GM10847 (cell line): ENCODE data around the gene WSCD2.

ENCODE experiments used
- POLR2A ChIP-seq: IDR thresholded peaks from 2 replicates; pipeline ENCODE4 v1.6.1; 2011; ENCODE audit not compliant: insufficient read length; ENCODE audit errors: extremely low read depth

WSCD2 gene

DNA sequence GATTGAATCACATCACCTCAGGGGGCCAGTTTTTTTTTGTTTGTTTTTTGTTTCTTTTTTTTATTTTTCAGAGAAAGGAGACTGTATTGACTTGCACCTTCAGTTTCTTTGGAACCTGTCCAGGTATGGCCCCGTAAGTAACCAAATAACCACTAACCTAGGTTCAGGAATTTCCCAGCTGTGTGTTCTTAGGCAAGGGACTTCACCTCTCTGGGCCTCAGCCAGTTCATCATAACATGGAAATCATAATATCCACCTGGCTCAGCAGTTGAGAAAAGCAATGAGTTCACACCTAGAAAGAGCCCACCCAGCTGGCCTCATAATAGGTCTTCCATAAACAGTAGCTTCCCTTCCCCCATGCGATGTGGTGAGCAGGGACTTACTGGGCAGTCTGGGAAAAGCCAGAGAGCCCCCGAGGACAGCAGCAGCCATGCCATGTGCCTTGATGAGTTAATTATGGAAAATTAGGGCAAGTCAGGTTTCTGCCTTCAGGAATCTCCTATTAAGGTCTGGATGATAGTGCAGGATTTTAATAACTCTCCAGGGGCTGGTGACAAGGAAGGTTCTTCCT, 27.4 kb upstream of the WSCD2 start:
- no peak for TF ChIP-seq POLR2A

- no peak for TF ChIP-seq POLR2A
These were observed 26.7 kb upstream of the WSCD2 start for GRCh38 chr12:108102363-108102762.

DNA sequence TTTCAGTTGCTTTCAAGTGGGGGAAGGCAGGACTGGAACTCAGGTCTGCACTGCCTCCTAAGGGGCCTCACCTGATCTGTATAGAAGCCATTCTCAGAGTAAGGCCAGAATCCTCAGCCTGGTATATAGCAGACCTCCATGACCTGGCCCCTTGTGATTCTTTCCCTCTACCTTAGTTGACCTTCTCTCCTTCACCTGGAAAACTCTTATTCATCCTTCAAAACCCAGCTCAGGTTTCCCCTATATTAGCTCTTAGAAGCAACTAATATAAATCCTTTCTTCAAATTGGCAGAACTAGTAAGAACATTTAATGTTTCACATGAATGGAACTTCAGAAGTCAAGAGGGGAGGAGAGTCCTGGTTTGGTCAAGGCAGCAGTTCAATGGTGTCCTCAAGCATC, 26.0 kb upstream of the WSCD2 start:
- TF ChIP-seq POLR2A = no peak

DNA sequence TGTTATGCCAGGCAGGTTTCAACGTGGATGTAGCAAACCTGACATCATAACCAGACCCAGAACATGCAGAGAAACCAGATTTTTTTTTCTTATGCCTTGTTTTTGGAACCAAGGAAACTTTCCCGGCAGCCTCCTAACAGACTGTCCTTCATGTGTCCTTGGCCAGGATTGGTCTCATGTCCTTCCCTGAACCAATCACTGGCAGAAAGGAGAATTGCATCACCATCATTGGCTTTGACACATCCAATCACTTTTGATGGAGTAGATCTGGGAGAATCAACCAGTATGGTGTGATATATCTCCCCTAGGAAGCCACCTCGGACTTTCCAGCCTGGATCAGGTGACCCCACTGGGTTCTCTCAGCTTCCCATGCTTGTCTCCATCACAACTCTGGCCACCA, 25.6 kb upstream of the WSCD2 start:
- TF ChIP-seq POLR2A = no peak

GRCh38 chr12:108104657-108105056, 24.4 kb upstream of the WSCD2 start:
- TF ChIP-seq POLR2A = no peak

DNA sequence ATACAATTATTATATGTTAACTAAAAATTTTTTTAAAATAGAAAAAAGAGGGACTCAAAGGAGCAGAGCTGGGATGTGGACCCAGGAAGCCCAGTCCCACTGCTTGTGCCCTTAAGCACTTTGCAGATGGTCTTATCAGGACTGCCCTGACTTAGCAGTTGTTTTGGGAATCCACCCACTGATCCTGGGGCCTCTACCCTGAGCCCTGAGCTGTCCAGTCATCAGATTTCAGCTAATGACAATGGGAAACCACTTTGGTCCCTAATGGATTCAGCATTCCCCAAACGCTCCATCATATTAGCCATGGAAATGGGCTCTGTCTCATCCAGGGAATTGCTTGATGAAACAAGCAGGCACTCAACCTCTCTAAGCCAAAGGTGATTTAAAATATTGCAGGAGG, 22.5 kb upstream of the WSCD2 start:
- TF ChIP-seq POLR2A = no peak

DNA sequence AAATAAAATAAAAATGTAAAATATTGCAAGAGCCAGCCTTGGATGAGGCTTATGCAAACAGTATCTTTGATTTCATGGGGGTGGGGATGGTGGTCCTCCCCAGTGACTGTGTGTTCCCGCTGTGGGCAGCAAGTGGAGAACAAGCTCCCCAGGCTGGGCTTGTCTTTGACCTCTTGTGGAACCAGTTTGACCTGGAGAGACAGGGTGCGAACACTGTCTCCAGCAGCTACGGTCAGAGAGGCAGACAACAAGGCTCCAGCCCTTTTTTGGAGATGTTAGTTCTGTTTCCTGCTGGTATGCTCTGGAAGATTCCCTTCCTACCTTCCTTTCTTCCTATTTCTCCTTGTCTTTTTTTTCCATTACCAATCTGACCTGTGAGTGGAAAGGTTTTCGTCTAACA, 21.8 kb upstream of the WSCD2 start:
- TF ChIP-seq POLR2A = no peak

DNA sequence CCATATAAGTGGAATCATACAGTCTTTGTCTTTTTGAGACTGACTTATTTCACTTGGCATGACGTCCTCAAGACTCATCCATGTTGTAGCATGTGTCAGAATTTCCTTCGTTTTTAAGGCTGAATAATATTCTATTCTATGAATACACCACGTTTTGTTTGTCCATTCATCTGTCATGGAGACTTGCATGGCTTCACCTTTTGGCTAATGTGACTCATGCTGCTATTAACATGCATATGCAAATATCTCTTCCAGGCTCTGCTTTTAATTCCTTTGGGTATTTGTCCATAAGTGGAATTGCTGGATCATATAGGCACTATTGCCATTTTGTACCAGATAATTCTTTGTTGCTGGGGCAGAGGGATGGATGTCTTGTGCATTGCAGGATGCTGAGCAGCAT, 19.6 kb upstream of the WSCD2 start:
- no peak for TF ChIP-seq POLR2A

- TF ChIP-seq POLR2A = no peak
These were observed 19.1 kb upstream of the WSCD2 start for GRCh38 chr12:108109954-108110353.

GRCh38 chr12:108110844-108111243, 18.2 kb upstream of the WSCD2 start:
- no peak for TF ChIP-seq POLR2A

GRCh38 chr12:108112832-108113556, 16.1 kb upstream of the WSCD2 start:
- TF ChIP-seq POLR2A = no peak

GRCh38 chr12:108115123-108116121, 13.7 kb upstream of the WSCD2 start:
- no peak for TF ChIP-seq POLR2A

- no peak for TF ChIP-seq POLR2A
These were observed 12.8 kb upstream of the WSCD2 start for GRCh38 chr12:108116254-108116653.

DNA sequence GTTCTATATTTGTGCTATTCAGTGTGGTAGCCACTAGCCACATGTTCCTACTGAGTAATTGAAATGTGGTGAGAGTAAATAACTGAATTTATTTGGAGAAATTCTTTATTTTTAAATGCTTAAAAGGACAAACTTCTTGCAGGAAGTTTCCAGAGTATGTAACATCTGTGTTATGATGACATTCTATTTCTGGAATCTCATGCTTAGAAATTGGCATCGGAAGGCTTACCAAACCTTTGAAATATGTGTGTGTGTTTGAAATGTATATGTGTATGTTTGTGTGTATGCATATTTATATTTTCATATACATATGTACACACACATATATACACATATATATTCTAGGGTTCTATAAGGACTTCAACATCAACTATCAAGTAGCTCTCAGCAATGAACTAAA, 12.4 kb upstream of the WSCD2 start:
- no peak for TF ChIP-seq POLR2A

- no peak for TF ChIP-seq POLR2A
These were observed 11.8 kb upstream of the WSCD2 start for GRCh38 chr12:108117163-108117849.
